Bronchial epithelial cell (primary cell): ENCODE measurements around the gene USP28. TPM values are rescaled to one million over a fixed set of nuclear protein-coding genes. Genes with fewer than 3 reads are reported as not detected.

Source experiments
- DNase-seq: peaks from one replicate; pipeline ENCODE4 v3.0.0-alpha.2; 2010; ENCODE audit warnings: low read depth
- FAIRE-seq: peaks from 2 replicates; lab custom pipeline; 2011; peaks lifted over from hg19 to GRCh38; lab: Jason Lieb, UNC
- H3K27me3 ChIP-seq: 2 replicates; pipeline ENCODE4 v1.5.1; 2011; ENCODE audit warnings: low read length; ENCODE audit not compliant: control insufficient read depth, insufficient read depth
- H3K36me3 ChIP-seq: 2 replicates; pipeline ENCODE4 v1.5.1; 2011; ENCODE audit warnings: low read length; ENCODE audit not compliant: control insufficient read depth, insufficient read depth
- H3K4me3 ChIP-seq: 2 replicates; pipeline ENCODE4 v1.5.1; 2011; ENCODE audit warnings: mild to moderate bottlenecking, low read depth, low read length, control low read depth
- CTCF ChIP-seq: IDR thresholded peaks from 2 replicates; pipeline ENCODE4 v1.5.1; 2011; ENCODE audit warnings: mild to moderate bottlenecking, moderate library complexity, low read length, control low read depth, inconsistent platforms; ENCODE audit not compliant: insufficient read depth, severe bottlenecking
- total RNA-seq: library from RNA; depleted of rRNA; stranded (reverse); fragments of >200 nt; gene quantifications from 2 replicates; pipeline ENCODE4 v1.2.1, GENCODE V29; 2014

USP28 gene
- total RNA-seq, 1 donor from 2014 or later, result 30.0 TPM

- no peak for DNase-seq
- no peaks in the 10 kb centered on the region for H3K36me3 ChIP-seq
- no peak overlapping the region for H3K4me3 ChIP-seq
- TF ChIP-seq CTCF, result no peak
- no peak for FAIRE-seq
- H3K27me3 ChIP-seq, result no peaks in the 10 kb centered on the region
These were observed 18.2 kb downstream of the USP28 start for GRCh38 chr11:113856966-113857759.

GRCh38 chr11:113855803-113856202 lies 19.6 kb downstream of the USP28 start:
- DNase-seq, result no peak
- H3K27me3 ChIP-seq, result no peaks in the 10 kb centered on the region
- FAIRE-seq, result no peak
- no peak overlapping the region for H3K4me3 ChIP-seq
- no peak for TF ChIP-seq CTCF
- H3K36me3 ChIP-seq, result peaks cover 3% of the 10 kb centered on the region

- H3K27me3 ChIP-seq, result no peaks in the 10 kb centered on the region
- no peak overlapping the region for H3K4me3 ChIP-seq
- DNase-seq (no peak), FAIRE-seq (no peak)
- no peak for TF ChIP-seq CTCF
- peaks cover 5% of the 10 kb centered on the region for H3K36me3 ChIP-seq
These were observed 25.2 kb downstream of the USP28 start for GRCh38 chr11:113850188-113850587.

GRCh38 chr11:113849713-113850112 lies 25.7 kb downstream of the USP28 start:
- Histone ChIP-seq H3K4me3 (no peak overlapping the region), H3K27me3 (no peaks in the 10 kb centered on the region), H3K36me3 (peaks cover 5% of the 10 kb centered on the region)
- FAIRE-seq (no peak), DNase-seq (no peak)
- TF ChIP-seq CTCF, result no peak

GRCh38 chr11:113847580-113847979 lies 27.8 kb downstream of the USP28 start:
- peaks cover 5% of the 10 kb centered on the region for H3K36me3 ChIP-seq
- FAIRE-seq, result no peak
- TF ChIP-seq CTCF, result no peak
- H3K27me3 ChIP-seq, result no peaks in the 10 kb centered on the region
- no peak for DNase-seq
- H3K4me3 ChIP-seq, result no peak overlapping the region
